Smooth muscle cell (in vitro differentiated cells): ENCODE results near the gene OR10A3. TPM values are rescaled to one million over a fixed set of nuclear protein-coding genes. Genes with fewer than 3 reads are reported as not detected.

Source experiments
- DNase-seq: peaks from one replicate; lab custom pipeline; 2025; ENCODE audit not compliant: unreplicated experiment; lab: John Stamatoyannopoulos, UW
- H2AFZ ChIP-seq: fragments of 200-600 bp; sonication (generic); 2 replicates; pipeline ENCODE4 v1.6.0; 2016; ENCODE audit warnings: antibody characterized with exemption, low read depth, mild to moderate bottlenecking
- H3F3A ChIP-seq: fragments of 200-600 bp; sonication (generic); 2 replicates; pipeline ENCODE4 v1.6.0; 2017; ENCODE audit warnings: antibody characterized with exemption, low read depth
- H3K27ac ChIP-seq: fragments of 200-600 bp; sonication (generic); 2 replicates; pipeline ENCODE4 v1.5.1; 2016; ENCODE audit warnings: low read depth, mild to moderate bottlenecking
- H3K27me3 ChIP-seq: fragments of 200-600 bp; sonication (generic); 2 replicates; pipeline ENCODE4 v1.6.1; 2016; ENCODE audit warnings: low read depth, mild to moderate bottlenecking
- H3K36me3 ChIP-seq: fragments of 200-600 bp; sonication (generic); 2 replicates; pipeline ENCODE4 v1.5.1; 2016; ENCODE audit warnings: low read depth
- H3K4me1 ChIP-seq: fragments of 200-600 bp; sonication (generic); 2 replicates; pipeline ENCODE4 v1.5.1; 2016; ENCODE audit warnings: low read depth
- H3K4me2 ChIP-seq: fragments of 200-600 bp; sonication (generic); 2 replicates; pipeline ENCODE4 v1.6.0; 2016; ENCODE audit warnings: mild to moderate bottlenecking
- H3K4me3 ChIP-seq: fragments of 200-600 bp; sonication (generic); 2 replicates; pipeline ENCODE4 v1.5.1; 2016; ENCODE audit warnings: mild to moderate bottlenecking
- H3K79me2 ChIP-seq: fragments of 200-600 bp; sonication (generic); 2 replicates; pipeline ENCODE4 v1.6.0; 2016; ENCODE audit warnings: low read depth, mild to moderate bottlenecking
- H3K9ac ChIP-seq: fragments of 200-600 bp; sonication (generic); 2 replicates; pipeline ENCODE4 v1.6.0; 2016; ENCODE audit warnings: low read depth
- H3K9me3 ChIP-seq: fragments of 200-600 bp; sonication (generic); replicated peaks from 2 replicates; pipeline ENCODE4 v1.5.1; 2016; ENCODE audit warnings: low read depth
- H4K20me1 ChIP-seq: fragments of 200-600 bp; sonication (generic); 2 replicates; pipeline ENCODE4 v1.6.0; 2016; ENCODE audit warnings: low read depth
- CTCF ChIP-seq: fragments of 200-600 bp; sonication (generic); IDR thresholded peaks from 2 replicates; pipeline ENCODE4 v1.5.1; 2017; ENCODE audit warnings: borderline replicate concordance, mild to moderate bottlenecking, antibody characterized with exemption; ENCODE audit not compliant: insufficient read depth, poor library complexity, severe bottlenecking
- WGBS: methylation state at CpG from one replicate; pipeline ENCODE4 v1.1.7; 2016; ENCODE audit warnings: low lambda C conversion rate; 5-methylcytosine and 5-hydroxymethylcytosine counted together
- polyA plus RNA-seq: library from polyadenylated mRNA; unstranded; fragments of >200 nt; fragmentation: Nextera tagmentation; extraction: Ambion mirVana; gene quantifications from 2 replicates; pipeline ENCODE4 v1.2.1, GENCODE V29; 2016
- total RNA-seq: library from RNA; depleted of rRNA; stranded (reverse); fragments of >200 nt; gene quantifications from 2 replicates; pipeline ENCODE4 v1.2.3, GENCODE V29; 2014

OR10A3 gene
- total and polyA plus RNA-seq, 2 experiments from 2014 or later: not detected

- no peak for DNase-seq
- Histone ChIP-seq H3K9me3 (no peaks in the 10 kb centered on the region), H3K4me1 (no peaks in the 10 kb centered on the region), H3K27me3 (no peaks in the 10 kb centered on the region), H3K4me3 (no peak overlapping the region), H3K27ac (no peak overlapping the region), H3F3A (no peaks in the 10 kb centered on the region), H2AFZ (no peak overlapping the region), H3K4me2 (no peak overlapping the region), H3K36me3 (no peaks in the 10 kb centered on the region), H3K79me2 (no peaks in the 10 kb centered on the region), H4K20me1 (no peaks in the 10 kb centered on the region), H3K9ac (no peak overlapping the region)
- 77% methylated on average over 2 of the region's 2 CpGs for WGBS
- no peak for TF ChIP-seq CTCF
Measured at GRCh38 chr11:7974668-7975067, 33.2 kb upstream of the OR10A3 start.

GRCh38 chr11:7973011-7973410, 31.5 kb upstream of the OR10A3 start:
- no peak for DNase-seq
- 94% methylated on average over 5 of the region's 5 CpGs for WGBS
- H3K27me3 ChIP-seq: no peaks in the 10 kb centered on the region
- H3K4me2 ChIP-seq: no peak overlapping the region
- no peaks in the 10 kb centered on the region for H3K36me3 ChIP-seq
- H3K4me1 ChIP-seq: no peaks in the 10 kb centered on the region
- H3K9me3 ChIP-seq: no peaks in the 10 kb centered on the region
- no peaks in the 10 kb centered on the region for H3K79me2 ChIP-seq
- no peak for TF ChIP-seq CTCF
- H4K20me1 ChIP-seq: no peaks in the 10 kb centered on the region
- no peaks in the 10 kb centered on the region for H3F3A ChIP-seq
- no peak overlapping the region for H3K27ac ChIP-seq
- no peak overlapping the region for H3K4me3 ChIP-seq
- H3K9ac ChIP-seq: no peak overlapping the region
- no peak overlapping the region for H2AFZ ChIP-seq

- Histone ChIP-seq H3K4me2 (no peak overlapping the region), H4K20me1 (no peaks in the 10 kb centered on the region), H3K9me3 (no peaks in the 10 kb centered on the region), H2AFZ (no peak overlapping the region), H3K79me2 (no peaks in the 10 kb centered on the region), H3K27ac (no peak overlapping the region), H3K4me1 (no peaks in the 10 kb centered on the region), H3K4me3 (no peak overlapping the region), H3K36me3 (no peaks in the 10 kb centered on the region), H3K27me3 (no peaks in the 10 kb centered on the region), H3K9ac (no peak overlapping the region), H3F3A (no peaks in the 10 kb centered on the region)
- DNase-seq: no peak
- TF ChIP-seq CTCF: no peak
Measured at GRCh38 chr11:7971846-7972245, 30.3 kb upstream of the OR10A3 start.

GRCh38 chr11:7969756-7970646, 28.5 kb upstream of the OR10A3 start:
- H3K36me3 ChIP-seq: no peaks in the 10 kb centered on the region
- no peaks in the 10 kb centered on the region for H3K27me3 ChIP-seq
- no peak overlapping the region for H3K27ac ChIP-seq
- no peak overlapping the region for H3K9ac ChIP-seq
- no peaks in the 10 kb centered on the region for H3F3A ChIP-seq
- no peaks in the 10 kb centered on the region for H3K4me1 ChIP-seq
- H3K4me2 ChIP-seq: no peak overlapping the region
- no peaks in the 10 kb centered on the region for H4K20me1 ChIP-seq
- H3K79me2 ChIP-seq: no peaks in the 10 kb centered on the region
- no peak overlapping the region for H2AFZ ChIP-seq
- no peak for TF ChIP-seq CTCF
- H3K4me3 ChIP-seq: no peak overlapping the region
- 48% methylated on average over 3 of the region's 3 CpGs for WGBS
- no peaks in the 10 kb centered on the region for H3K9me3 ChIP-seq
- DNase-seq: no peak
